ENCODE data around the gene KRTAP10-10.

DNA sequence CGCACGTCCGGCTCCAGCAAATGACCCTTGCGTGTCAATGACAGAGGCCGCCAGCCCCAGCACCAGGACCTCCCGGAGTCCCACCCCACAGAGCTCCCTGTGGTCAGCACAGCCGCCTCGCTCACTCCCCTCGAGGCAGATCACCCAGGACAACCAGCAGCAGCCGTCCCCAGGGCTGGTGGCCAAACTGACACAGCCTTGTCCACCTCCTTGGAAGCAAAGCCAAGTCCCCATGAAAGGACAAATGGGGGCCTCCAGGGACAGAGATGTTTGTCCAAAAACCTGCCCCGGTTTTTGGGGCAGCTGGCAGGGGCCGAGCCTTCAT lies 2.1 kb downstream of the KRTAP10-10 start:
- TF ChIP-seq POLR2A (IDR thresholded peaks at IDR 0.05) (no peak), CTCF (IDR thresholded peaks at IDR 0.05 in 4 of 5, conservative IDR thresholded peaks at IDR 0.05 in 1 of 5) (no peak)
